Activated T-cell treated with anti-CD3 and anti-CD28 coated beads, Interleukin-2, amount 50 U/mL, for 24 hours (primary cell): Measurements from ENCODE around the gene AIG1.
"Not testable (repeated sequence)": the region's sequence is repeated elsewhere in the genome, so short reads cannot be mapped to it uniquely, and the experiment has no call there.

ENCODE experiments used
- DNase-seq: peaks from one replicate; pipeline ENCODE4 v3.0.0-alpha.2; 2020
- H3K27ac Mint-ChIP-seq: 2 replicates; pipeline ENCODE4 v1.8.0; 2020; ENCODE audit warnings: mild to moderate bottlenecking, mixed read lengths
- H3K27me3 Mint-ChIP-seq: 2 replicates; pipeline ENCODE4 v1.8.0; 2020; ENCODE audit warnings: mixed read lengths
- H3K36me3 Mint-ChIP-seq: 2 replicates; pipeline ENCODE4 v1.8.0; 2020; ENCODE audit warnings: low read depth, mixed read lengths
- H3K4me1 Mint-ChIP-seq: 2 replicates; pipeline ENCODE4 v1.8.0; 2020; ENCODE audit warnings: low read depth, mixed read lengths
- H3K4me3 Mint-ChIP-seq: 2 replicates; pipeline ENCODE4 v1.8.0; 2020; ENCODE audit warnings: mild to moderate bottlenecking, moderate library complexity, mixed read lengths
- H3K9me3 Mint-ChIP-seq: 2 replicates; pipeline ENCODE4 v1.8.0; 2020; ENCODE audit warnings: mixed read lengths

Gene AIG1, protein sequence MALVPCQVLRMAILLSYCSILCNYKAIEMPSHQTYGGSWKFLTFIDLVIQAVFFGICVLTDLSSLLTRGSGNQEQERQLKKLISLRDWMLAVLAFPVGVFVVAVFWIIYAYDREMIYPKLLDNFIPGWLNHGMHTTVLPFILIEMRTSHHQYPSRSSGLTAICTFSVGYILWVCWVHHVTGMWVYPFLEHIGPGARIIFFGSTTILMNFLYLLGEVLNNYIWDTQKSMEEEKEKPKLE

DNA sequence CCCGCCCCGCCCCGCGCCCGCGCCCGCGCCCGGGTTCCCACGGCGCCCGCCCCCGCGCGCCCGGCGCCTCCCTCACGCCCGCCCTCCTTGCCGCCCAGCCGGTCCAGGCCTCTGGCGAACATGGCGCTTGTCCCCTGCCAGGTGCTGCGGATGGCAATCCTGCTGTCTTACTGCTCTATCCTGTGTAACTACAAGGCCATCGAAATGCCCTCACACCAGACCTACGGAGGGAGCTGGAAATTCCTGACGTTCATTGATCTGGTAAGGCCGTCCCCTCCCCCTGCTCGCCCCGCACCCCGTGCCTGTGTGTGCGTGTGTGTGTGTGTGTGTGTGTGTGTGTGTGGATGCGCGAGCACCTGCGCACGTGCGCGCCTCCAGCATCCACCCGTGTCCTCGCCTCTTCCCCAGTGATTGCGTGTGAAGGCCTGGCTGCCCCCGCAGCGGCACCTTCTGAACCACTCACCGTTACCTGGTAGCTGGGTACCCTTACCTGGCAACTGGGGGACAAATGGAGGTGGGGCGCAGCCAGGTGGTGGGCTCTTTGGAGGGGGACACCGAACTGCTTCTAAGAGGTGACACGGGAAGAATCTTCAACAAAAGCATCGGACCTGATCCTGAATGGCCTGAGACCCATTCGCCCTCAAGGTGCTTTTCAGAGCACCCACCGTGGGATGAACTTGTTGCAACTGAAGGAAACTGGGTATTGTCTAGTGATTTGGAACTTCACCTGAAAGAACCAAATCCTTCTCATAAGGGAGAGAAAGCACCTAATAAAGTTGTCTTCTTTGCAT lies at the start of gene AIG1:
AIG1 (plus strand) TSS at position 84 of the 791 bp plus-strand sequence; CDS start at position 121, 37 bp downstream.
- H3K4me1 Mint-ChIP-seq, result peaks cover 37% of the 10 kb centered on the region
- no peaks in the 10 kb centered on the region for H3K9me3 Mint-ChIP-seq
- H3K4me3 Mint-ChIP-seq, result peak within 1 kb of the TSS; percentile 90
- peak; percentile 77 for DNase-seq
- H3K36me3 Mint-ChIP-seq, result peaks cover 10% of the 10 kb centered on the region
- H3K27ac Mint-ChIP-seq, result peak within 1 kb of the TSS; percentile 96
- no peaks in the 10 kb centered on the region for H3K27me3 Mint-ChIP-seq

DNA sequence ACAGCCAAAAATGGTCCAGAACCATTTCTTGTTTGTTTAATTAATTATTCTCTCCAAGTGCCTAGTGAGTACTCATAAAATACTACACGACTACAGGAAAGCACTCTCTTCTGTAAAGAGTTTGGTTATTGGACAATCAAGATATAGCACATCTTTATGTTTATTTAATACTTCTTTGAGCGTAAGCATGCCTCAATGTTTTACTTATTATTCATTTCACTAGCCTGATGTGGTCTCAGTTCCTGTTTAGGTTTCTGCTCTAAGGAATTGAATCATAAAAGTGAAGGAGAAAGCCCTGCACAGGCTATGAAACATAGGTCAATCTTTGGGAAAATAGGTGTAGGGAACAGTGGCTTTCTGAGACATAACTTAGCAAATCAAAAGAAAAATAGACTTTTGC lies 45.9 kb upstream of the AIG1 start:
- H3K27me3 Mint-ChIP-seq, result no peaks in the 10 kb centered on the region
- H3K9me3 Mint-ChIP-seq, result peaks cover 7% of the 10 kb centered on the region
- H3K36me3 Mint-ChIP-seq, result no peaks in the 10 kb centered on the region
- H3K27ac Mint-ChIP-seq, result no peak overlapping the region
- no peak overlapping the region for H3K4me3 Mint-ChIP-seq
- no peak for DNase-seq
- peaks cover 10% of the 10 kb centered on the region for H3K4me1 Mint-ChIP-seq

DNA sequence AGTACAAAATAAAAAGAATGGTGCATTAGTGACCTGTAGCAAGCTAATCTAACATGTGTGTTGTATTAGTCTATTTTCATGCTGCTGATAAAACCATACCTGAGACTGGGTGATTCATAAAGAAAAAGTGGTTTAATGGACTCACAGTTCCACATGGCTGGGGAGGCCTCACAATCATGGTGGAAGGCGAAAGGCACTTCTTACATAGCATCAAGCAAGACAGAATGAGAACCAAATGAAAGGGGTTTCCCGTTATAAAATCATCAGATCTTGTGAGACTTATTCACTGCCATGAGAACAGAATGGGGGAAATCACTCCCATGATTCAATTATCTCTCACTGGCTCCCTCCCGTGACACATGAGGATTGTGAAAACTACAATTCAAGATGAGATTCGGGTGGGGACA lies 45.4 kb upstream of the AIG1 start:
- Mint-ChIP-seq H3K4me3 (no peak overlapping the region), H3K4me1 (peaks cover 10% of the 10 kb centered on the region), H3K27ac (no peak overlapping the region), H3K36me3 (no peaks in the 10 kb centered on the region), H3K9me3 (peaks cover 7% of the 10 kb centered on the region), H3K27me3 (no peaks in the 10 kb centered on the region)
- no peak for DNase-seq

DNA sequence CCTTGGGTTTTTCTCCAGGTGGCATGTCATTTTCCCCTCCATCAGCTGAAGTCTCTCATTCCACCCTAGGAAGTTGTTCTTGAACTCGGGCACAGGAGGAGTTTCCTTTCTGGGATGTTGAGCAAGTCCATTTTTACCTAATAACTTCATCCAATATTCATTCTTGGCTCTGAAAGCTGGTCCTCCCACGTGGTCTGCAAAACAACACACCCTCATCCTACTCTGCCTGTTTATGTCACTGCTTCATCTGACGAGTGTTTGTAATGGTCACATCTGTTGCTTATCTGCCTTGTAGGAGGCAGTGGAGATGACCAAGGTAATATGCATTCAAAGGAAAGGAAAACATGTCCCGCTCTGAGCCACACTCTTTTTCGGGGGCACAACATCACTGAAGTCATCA lies 41.7 kb upstream of the AIG1 start:
- Mint-ChIP-seq H3K9me3 (peaks cover 16% of the 10 kb centered on the region), H3K4me3 (no peak overlapping the region), H3K4me1 (peaks cover 10% of the 10 kb centered on the region), H3K27ac (no peak overlapping the region), H3K36me3 (no peaks in the 10 kb centered on the region), H3K27me3 (no peaks in the 10 kb centered on the region)
- DNase-seq, result no peak

DNA sequence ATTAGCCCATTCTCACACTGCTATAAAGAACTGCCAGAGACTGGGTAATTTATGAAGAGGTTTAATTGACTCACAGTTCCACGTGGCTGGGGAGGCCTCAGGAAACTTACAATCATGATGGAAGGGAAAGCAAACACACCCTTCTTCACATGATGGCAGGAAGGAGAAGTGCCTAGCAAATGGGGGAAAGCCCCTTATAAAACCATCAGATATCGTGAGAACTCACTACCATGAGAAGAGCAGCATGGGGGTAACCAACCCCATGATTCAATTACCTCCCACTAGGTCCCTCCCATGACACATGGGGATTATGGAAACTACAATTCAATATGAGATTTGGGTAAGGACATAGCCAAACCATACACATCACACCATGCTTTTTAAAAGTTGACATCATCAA lies 39.8 kb upstream of the AIG1 start:
- H3K36me3 Mint-ChIP-seq, H3K27ac Mint-ChIP-seq, DNase-seq, H3K4me1 Mint-ChIP-seq, H3K27me3 Mint-ChIP-seq, H3K9me3 Mint-ChIP-seq, H3K4me3 Mint-ChIP-seq: not testable (repeated sequence)

DNA sequence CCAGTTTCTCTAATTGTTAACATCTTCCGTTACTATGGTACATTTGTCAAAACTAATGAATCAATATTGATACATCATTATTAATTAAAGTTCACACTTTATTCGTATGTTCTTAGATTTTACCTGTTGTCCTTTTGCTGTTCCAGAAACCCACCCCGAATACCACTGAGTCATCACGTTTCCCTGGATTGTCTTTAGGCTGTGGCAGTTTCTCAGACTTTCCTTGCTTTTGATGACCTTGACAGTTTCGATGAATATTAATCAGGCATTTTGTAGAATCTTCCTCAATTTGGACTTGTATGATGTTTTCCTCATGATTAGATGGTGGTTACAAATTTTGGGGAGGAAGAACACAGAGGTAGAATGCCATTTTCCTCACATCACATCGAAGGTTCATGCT lies 39.1 kb upstream of the AIG1 start:
- Mint-ChIP-seq H3K4me3 (no peak overlapping the region), H3K27me3 (no peaks in the 10 kb centered on the region), H3K9me3 (peaks cover 17% of the 10 kb centered on the region), H3K36me3 (no peaks in the 10 kb centered on the region), H3K27ac (no peak overlapping the region), H3K4me1 (no peaks in the 10 kb centered on the region)
- DNase-seq, result no peak

DNA sequence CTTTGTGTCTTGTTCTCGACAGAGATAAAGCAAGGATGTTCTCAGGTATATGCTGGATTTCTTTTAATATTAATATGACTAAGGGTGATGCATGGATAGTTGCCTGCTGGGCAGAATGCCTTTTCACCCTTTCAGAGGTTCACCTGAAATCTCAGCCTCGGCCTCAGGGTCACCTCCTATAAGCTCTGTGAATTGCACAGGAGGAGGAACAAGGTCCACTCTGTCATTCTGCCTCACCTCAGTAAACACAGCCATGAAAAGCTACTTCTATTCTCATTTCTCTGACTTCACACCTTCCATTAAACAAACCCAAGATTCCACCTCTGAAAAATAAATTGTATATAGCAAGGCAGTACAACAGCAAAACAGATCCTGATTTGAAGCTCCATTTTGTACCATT lies 38.1 kb upstream of the AIG1 start:
- peaks cover 17% of the 10 kb centered on the region for H3K9me3 Mint-ChIP-seq
- H3K27me3 Mint-ChIP-seq, result no peaks in the 10 kb centered on the region
- peaks cover 9% of the 10 kb centered on the region for H3K4me1 Mint-ChIP-seq
- no peak overlapping the region for H3K4me3 Mint-ChIP-seq
- H3K27ac Mint-ChIP-seq, result no peak overlapping the region
- no peak for DNase-seq
- H3K36me3 Mint-ChIP-seq, result no peaks in the 10 kb centered on the region

DNA sequence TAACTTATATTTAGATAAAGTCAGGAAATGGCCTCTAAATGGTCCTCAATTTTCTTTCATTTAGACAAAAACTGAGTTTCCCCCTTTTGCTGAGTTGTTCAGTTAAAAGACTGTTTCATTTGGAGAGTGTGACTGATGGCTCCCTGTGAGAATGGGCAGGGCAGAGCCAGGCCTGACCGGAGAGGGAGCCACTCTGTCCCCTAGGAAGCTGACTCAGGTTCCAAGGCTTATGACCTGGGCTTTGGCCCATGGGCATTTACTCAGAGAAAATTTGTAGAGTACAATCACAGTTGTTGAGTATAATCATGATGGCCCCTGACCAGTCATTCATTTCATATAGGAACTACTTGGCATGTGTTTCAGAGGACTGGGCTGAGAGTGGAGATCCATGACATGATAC lies 37.0 kb upstream of the AIG1 start:
- Mint-ChIP-seq H3K27me3 (no peaks in the 10 kb centered on the region), H3K36me3 (no peaks in the 10 kb centered on the region), H3K4me1 (peaks cover 9% of the 10 kb centered on the region), H3K4me3 (no peak overlapping the region), H3K27ac (no peak overlapping the region), H3K9me3 (peaks cover 17% of the 10 kb centered on the region)
- no peak for DNase-seq

DNA sequence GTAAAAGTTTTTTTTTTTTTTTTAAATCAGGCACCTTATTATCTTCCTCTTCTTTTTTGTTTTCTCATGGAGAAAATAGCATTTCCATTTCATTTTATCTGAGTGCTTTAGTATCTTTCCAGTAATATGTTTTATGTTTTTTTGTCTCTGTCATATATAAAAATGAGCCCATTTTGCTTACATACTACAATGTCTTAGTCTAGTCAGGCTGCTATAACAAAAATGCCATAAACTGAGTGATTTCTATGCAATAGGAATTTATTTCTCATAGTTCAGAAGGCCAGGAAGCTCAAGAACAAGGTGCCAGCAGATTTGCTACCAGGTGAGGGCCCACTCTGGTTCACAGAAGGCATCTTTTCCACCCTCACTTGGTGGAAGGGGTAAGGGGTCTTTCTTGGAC lies 35.7 kb upstream of the AIG1 start:
- no peaks in the 10 kb centered on the region for H3K36me3 Mint-ChIP-seq
- H3K4me3 Mint-ChIP-seq, result no peak overlapping the region
- no peak overlapping the region for H3K27ac Mint-ChIP-seq
- H3K4me1 Mint-ChIP-seq, result peaks cover 9% of the 10 kb centered on the region
- no peak for DNase-seq
- H3K9me3 Mint-ChIP-seq, result peaks cover 17% of the 10 kb centered on the region
- H3K27me3 Mint-ChIP-seq, result no peaks in the 10 kb centered on the region

DNA sequence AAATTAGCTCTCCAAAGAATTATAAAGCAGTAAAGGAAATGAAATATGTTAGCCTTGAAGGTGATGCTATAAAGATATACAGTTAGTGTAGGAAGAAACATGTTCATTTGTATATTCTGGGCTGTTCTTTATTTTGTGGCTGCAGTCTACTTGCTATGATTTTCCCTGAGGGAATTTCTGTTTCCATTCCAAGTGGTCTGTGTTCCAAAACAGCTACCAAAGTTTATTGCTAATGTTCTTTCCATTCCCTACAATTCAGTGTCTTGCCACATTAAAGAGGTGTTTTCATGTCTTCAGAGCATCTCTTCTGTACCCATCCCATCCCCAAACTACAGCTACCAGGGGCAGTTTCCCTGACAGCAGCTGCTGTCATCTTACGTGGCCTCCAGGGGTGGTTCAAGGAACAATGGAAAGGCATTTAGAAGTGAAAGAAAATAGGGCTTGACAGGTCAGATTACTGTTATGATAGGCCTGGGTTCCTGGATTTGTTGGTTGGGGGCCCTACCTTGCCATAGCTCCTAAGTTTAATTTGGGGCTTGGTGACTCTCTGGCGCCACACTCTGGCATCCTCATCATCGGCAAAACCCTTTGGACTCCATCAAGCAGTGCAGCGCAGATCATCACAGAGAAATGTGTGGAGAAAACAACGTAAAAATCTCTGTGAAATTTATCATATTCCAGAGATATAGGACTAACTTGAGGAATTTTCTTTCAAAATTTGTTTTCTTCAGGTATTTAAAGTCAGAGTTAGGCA lies 33.8 kb upstream of the AIG1 start:
- Mint-ChIP-seq H3K27ac (no peak overlapping the region), H3K27me3 (no peaks in the 10 kb centered on the region)

DNA sequence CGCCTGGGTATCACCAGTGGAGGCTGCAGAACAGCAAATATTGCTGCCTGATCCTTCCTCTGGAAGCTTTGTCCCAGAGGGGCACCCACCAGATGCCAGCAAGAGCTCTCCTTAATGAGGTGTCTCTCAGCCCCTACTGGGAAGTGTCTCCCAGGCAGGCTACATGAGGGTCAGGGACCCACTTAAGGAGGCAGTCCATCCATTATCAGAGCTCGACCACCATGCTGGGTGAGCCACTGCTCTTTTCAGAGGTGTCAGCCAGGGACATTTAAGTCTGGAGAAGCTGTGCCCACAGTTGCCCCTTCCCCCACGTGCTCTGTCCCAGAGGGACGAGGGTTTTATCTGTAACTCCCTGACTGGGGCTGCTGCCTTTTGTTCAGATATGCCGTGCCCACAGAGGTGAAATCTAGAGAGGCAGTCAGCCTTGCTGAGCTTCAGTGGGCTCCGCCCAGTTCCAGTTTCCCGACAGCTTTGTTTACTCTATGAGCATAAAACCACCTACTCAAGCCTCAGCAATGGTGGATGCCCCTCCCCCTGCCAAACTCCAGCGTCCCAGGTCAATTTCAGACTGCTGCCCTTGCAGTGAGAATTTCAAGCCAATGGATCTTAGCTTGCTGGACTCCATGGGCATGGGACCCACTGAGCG lies 25.9 kb upstream of the AIG1 start:
- Mint-ChIP-seq H3K36me3 (no peaks in the 10 kb centered on the region), H3K4me3 (no peak overlapping the region), H3K4me1 (peaks cover 8% of the 10 kb centered on the region), H3K27me3 (peaks cover 27% of the 10 kb centered on the region), H3K27ac (no peak overlapping the region), H3K9me3 (no peaks in the 10 kb centered on the region)
- no peak for DNase-seq

More for the DNA sequence above, 33.8 kb upstream of the AIG1 start:
- H3K36me3 Mint-ChIP-seq, result no peaks in the 10 kb centered on the region
- peaks cover 8% of the 10 kb centered on the region for H3K9me3 Mint-ChIP-seq
- DNase-seq, result peak; percentile 67
- peaks cover 9% of the 10 kb centered on the region for H3K4me1 Mint-ChIP-seq
- H3K4me3 Mint-ChIP-seq, result no peak overlapping the region

DNA sequence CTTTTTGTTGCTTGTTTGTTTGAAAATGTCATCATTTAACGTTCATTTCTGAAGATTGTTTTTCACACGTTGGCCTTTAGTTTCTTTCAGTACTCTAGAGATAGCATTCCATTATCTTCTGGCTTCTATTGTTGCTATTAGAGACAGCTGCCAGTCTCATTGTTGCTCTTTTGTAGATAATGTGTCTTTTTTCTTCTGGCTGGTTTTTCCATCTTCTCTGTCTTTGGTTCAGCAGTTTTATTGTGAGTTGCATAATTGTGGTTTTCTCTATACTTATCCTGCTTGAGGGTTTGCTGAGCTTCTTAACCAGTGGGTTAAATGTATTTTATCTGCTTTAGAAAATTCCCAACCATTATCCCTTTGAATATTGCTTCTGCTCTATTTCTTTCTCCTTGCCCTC lies 23.2 kb upstream of the AIG1 start:
- Mint-ChIP-seq H3K27ac (no peak overlapping the region), H3K4me3 (no peak overlapping the region), H3K27me3 (peaks cover 36% of the 10 kb centered on the region), H3K9me3 (no peaks in the 10 kb centered on the region), H3K36me3 (no peaks in the 10 kb centered on the region), H3K4me1 (peaks cover 15% of the 10 kb centered on the region)
- DNase-seq, result no peak

DNA sequence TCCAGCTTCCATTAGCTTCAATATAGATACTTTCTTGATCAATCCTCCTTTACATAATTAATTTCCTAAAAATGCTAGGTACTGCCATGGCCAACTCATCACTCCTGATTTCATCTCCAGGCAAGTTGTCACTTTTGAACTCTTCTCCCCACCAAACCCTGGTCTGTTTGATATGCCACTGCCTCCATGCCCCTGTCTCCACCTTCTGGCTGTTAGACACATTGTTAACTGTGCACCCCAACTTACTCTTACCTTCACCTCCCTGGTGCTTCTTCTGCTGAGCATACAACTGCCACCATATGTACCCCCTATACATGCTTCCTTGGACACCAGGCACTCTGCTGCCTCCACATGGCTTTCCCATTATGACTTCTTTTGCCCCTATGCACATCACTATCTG lies 21.9 kb upstream of the AIG1 start:
- peaks cover 15% of the 10 kb centered on the region for H3K4me1 Mint-ChIP-seq
- no peak overlapping the region for H3K4me3 Mint-ChIP-seq
- no peaks in the 10 kb centered on the region for H3K36me3 Mint-ChIP-seq

DNA sequence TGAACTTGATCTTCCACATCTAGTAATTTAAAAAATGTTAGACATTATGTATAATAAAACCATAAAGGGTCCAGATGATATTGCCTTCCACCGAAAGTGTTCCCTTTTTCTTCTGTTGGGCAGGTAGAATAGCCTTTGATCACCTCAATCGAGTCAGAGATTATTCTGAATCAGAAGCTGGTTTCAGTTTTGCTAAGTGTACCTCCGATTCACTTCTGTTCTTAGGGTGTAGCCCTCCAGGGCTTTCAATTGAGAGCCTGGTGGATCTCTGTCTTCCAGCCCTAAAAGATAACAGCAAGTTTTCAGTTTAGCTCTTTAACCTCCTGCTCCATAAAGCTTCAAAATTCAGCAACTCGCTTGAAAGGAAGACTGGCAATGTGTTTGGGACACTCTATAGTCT lies 21.1 kb upstream of the AIG1 start:
- H3K4me3 Mint-ChIP-seq, result no peak overlapping the region
- DNase-seq, result no peak
- H3K4me1 Mint-ChIP-seq, result peaks cover 15% of the 10 kb centered on the region
- H3K36me3 Mint-ChIP-seq, result no peaks in the 10 kb centered on the region
- H3K27me3 Mint-ChIP-seq, result peaks cover 44% of the 10 kb centered on the region
- H3K9me3 Mint-ChIP-seq, result no peaks in the 10 kb centered on the region
- peak overlapping the region; percentile 16 for H3K27ac Mint-ChIP-seq

More for the DNA sequence above, 21.9 kb upstream of the AIG1 start:
- DNase-seq, result no peak
- no peaks in the 10 kb centered on the region for H3K9me3 Mint-ChIP-seq
- no peak overlapping the region for H3K27ac Mint-ChIP-seq
- peaks cover 37% of the 10 kb centered on the region for H3K27me3 Mint-ChIP-seq
